H1 (cell line): ENCODE results near the gene MIR17HG. TPM values are rescaled to one million over a fixed set of nuclear protein-coding genes. Genes with fewer than 3 reads are reported as not detected.
"Not testable (repeated sequence)": the region's sequence is repeated elsewhere in the genome, so short reads cannot be mapped to it uniquely, and the experiment has no call there.

Source experiments
- CTCF ChIA-PET: fragments of 300-600 bp; sonication (Branson Sonifier 250); formaldehyde crosslinking; loops from one replicate; lab custom pipeline; 2021; ENCODE audit not compliant: partially characterized antibody; lab: Charles Lee
- POLR2A ChIA-PET: fragments of 300-600 bp; sonication (Branson Sonifier 250); formaldehyde crosslinking; loops from one replicate; lab custom pipeline; 2021; ENCODE audit warnings: inconsistent platforms; ENCODE audit not compliant: partially characterized antibody; lab: Charles Lee
- DNase-seq, 2 experiments: peaks; one replicate each; pipeline versions ENCODE4 v3.0.0 to v3.0.0-alpha.2; 2010 to 2022; ENCODE audit warnings: low spot score in 2 of 2, low read depth in 1 of 2, mixed read lengths in 1 of 2
- FAIRE-seq: peaks from 2 replicates; lab custom pipeline; 2011; peaks lifted over from hg19 to GRCh38; lab: Jason Lieb, UNC
- H2AFZ ChIP-seq: 2 replicates; pipeline ENCODE4 v1.8.1; 2012; ENCODE audit warnings: low read length, inconsistent platforms
- H2AK5ac ChIP-seq: 2 replicates; pipeline ENCODE4 v1.6.1; 2013; ENCODE audit warnings: low read depth, low read length
- H2BK120ac ChIP-seq: replicated peaks from 2 replicates; pipeline ENCODE3; 2013; ENCODE audit warnings: low read depth, low read length, inconsistent platforms
- H2BK12ac ChIP-seq: 2 replicates; pipeline ENCODE4 v1.6.1; 2013; ENCODE audit warnings: low read depth, low read length
- H2BK15ac ChIP-seq: 2 replicates; pipeline ENCODE4 v1.6.1; 2013; ENCODE audit warnings: low read length
- H2BK20ac ChIP-seq: 2 replicates; pipeline ENCODE4 v1.6.1; 2013; ENCODE audit warnings: low read length
- H2BK5ac ChIP-seq: 2 replicates; pipeline ENCODE4 v1.6.1; 2013; ENCODE audit warnings: low read depth, low read length
- H3K14ac ChIP-seq: 2 replicates; pipeline ENCODE4 v1.6.1; 2013; ENCODE audit warnings: inconsistent platforms; ENCODE audit not compliant: insufficient read length
- H3K18ac ChIP-seq: 2 replicates; pipeline ENCODE4 v1.6.1; 2013; ENCODE audit warnings: low read length; ENCODE audit errors: extremely low read depth
- H3K23ac ChIP-seq: 2 replicates; pipeline ENCODE4 v1.6.1; 2013; ENCODE audit warnings: inconsistent platforms; ENCODE audit not compliant: insufficient read length
- H3K23me2 ChIP-seq: 2 replicates; pipeline ENCODE4 v1.6.1; 2013; ENCODE audit warnings: low read depth, low read length
- H3K27ac ChIP-seq: 2 replicates; pipeline ENCODE4 v1.6.1; 2011; ENCODE audit warnings: low read depth, low read length, inconsistent platforms
- H3K27me3 ChIP-seq, 4 experiments: replicated peaks in 1 of 4; 1 replicate in 1 of 4; 2 replicates in 3 of 4; pipeline versions ENCODE4 v1.6.1 to v1.8.1; 2011 to 2013; ENCODE audit warnings: low read length in 3 of 4, mild to moderate bottlenecking in 3 of 4, inconsistent platforms in 2 of 4, mixed read lengths in 2 of 4, moderate library complexity in 1 of 4; ENCODE audit not compliant: control insufficient read depth in 3 of 4, insufficient read depth in 3 of 4; ENCODE audit errors: extremely low read depth in 1 of 4
- H3K36me3 ChIP-seq, 4 experiments: 2 replicates each; pipeline versions ENCODE4 v1.6.1 to v1.8.1; 2011 to 2013; ENCODE audit warnings: mild to moderate bottlenecking in 4 of 4, low read length in 3 of 4, moderate library complexity in 2 of 4, control low read depth in 1 of 4, inconsistent platforms in 1 of 4; ENCODE audit not compliant: insufficient read depth in 4 of 4, control insufficient read depth in 2 of 4
- H3K4ac ChIP-seq: replicated peaks from 2 replicates; pipeline ENCODE3; 2013; ENCODE audit warnings: low read length, low read depth, mixed read lengths, inconsistent platforms; ENCODE audit not compliant: insufficient read length
- H3K4me1 ChIP-seq, 4 experiments: replicated peaks in 1 of 4; 1 replicate in 1 of 4; 2 replicates in 3 of 4; pipeline versions ENCODE4 v1.6.1 to v1.8.1; 2011 to 2013; ENCODE audit warnings: low read length in 3 of 4, inconsistent platforms in 2 of 4, mixed read lengths in 1 of 4; ENCODE audit not compliant: insufficient read depth in 4 of 4, control insufficient read depth in 3 of 4
- H3K4me2 ChIP-seq, 2 experiments: 2 replicates each; pipeline versions ENCODE4 v1.6.1 to v1.8.1; 2011 to 2013; ENCODE audit warnings: low read depth in 2 of 2, low read length in 2 of 2, control low read depth in 1 of 2, inconsistent platforms in 1 of 2, mild to moderate bottlenecking in 1 of 2; ENCODE audit not compliant: insufficient read depth in 1 of 2
- H3K4me3 ChIP-seq, 4 experiments: fragments of 200-600, 300-600 bp in 1 of 4; sonication (generic), shearing (Covaris generic), sonication (Bioruptor Twin) in 1 of 4; 2 replicates each; pipeline versions ENCODE4 v1.5.1 to v1.8.1; 2011 to 2016; ENCODE audit warnings: low read length in 4 of 4, low read depth in 3 of 4, control low read depth in 2 of 4, inconsistent platforms in 2 of 4, mild to moderate bottlenecking in 2 of 4, mixed read lengths in 1 of 4, moderate library complexity in 1 of 4; ENCODE audit not compliant: insufficient read depth in 2 of 4; ENCODE audit errors: extremely low read depth in 1 of 4
- H3K56ac ChIP-seq: replicated peaks from 2 replicates; pipeline ENCODE3; 2013; ENCODE audit warnings: low read depth, mild to moderate bottlenecking, mixed read lengths, low read length, inconsistent platforms; ENCODE audit not compliant: insufficient read length
- H3K79me1 ChIP-seq: 2 replicates; pipeline ENCODE4 v1.6.1; 2013; ENCODE audit warnings: low read depth, low read length, control low read depth
- H3K79me2 ChIP-seq, 2 experiments: 2 replicates each; pipeline versions ENCODE4 v1.6.1 to v1.8.1; 2012 to 2013; ENCODE audit warnings: low read length in 2 of 2, mild to moderate bottlenecking in 2 of 2, inconsistent platforms in 1 of 2; ENCODE audit not compliant: insufficient read depth in 2 of 2, control insufficient read depth in 1 of 2
- H3K9ac ChIP-seq, 4 experiments: replicated peaks in 1 of 4; 1 replicate in 1 of 4; 2 replicates in 3 of 4; pipeline versions ENCODE4 v1.6.1 to v1.8.1; 2011 to 2013; ENCODE audit warnings: low read depth in 3 of 4, low read length in 3 of 4, control low read depth in 2 of 4, mild to moderate bottlenecking in 2 of 4, moderate library complexity in 2 of 4, inconsistent platforms in 1 of 4; ENCODE audit errors: extremely low read depth in 1 of 4
- H3K9me3 ChIP-seq, 2 experiments: 2 replicates each; pipeline versions ENCODE4 v1.6.1 to v1.8.1; 2012 to 2013; ENCODE audit warnings: mild to moderate bottlenecking in 2 of 2, moderate library complexity in 2 of 2, control low read depth in 1 of 2, inconsistent platforms in 1 of 2, low read depth in 1 of 2, low read length in 1 of 2, mixed read lengths in 1 of 2; ENCODE audit not compliant: insufficient read depth in 2 of 2
- H4K20me1 ChIP-seq, 2 experiments: replicated peaks in 1 of 2; 2 replicates each; pipeline versions ENCODE3 to v1.8.1; 2011 to 2013; ENCODE audit warnings: inconsistent platforms in 2 of 2, low read length in 2 of 2, mild to moderate bottlenecking in 1 of 2; ENCODE audit not compliant: insufficient read depth in 2 of 2, control insufficient read depth in 1 of 2
- H4K5ac ChIP-seq: 2 replicates; pipeline ENCODE4 v1.6.1; 2013; ENCODE audit warnings: low read length, low read depth, mixed read lengths, inconsistent platforms; ENCODE audit not compliant: insufficient read length
- H4K8ac ChIP-seq: 2 replicates; pipeline ENCODE4 v1.8.0; 2013; ENCODE audit warnings: mild to moderate bottlenecking, moderate library complexity, low read length, inconsistent platforms; ENCODE audit not compliant: insufficient read depth; ENCODE audit errors: extremely low read depth
- H4K91ac ChIP-seq: replicated peaks from 2 replicates; pipeline ENCODE3; 2013; ENCODE audit warnings: low read length, mixed read lengths, inconsistent platforms; ENCODE audit not compliant: insufficient read length
- WGBS, 2 experiments: shearing (Covaris generic) in 1 of 2; methylation state at CpG; one replicate each; pipeline versions ENCODE4 v1.1.6 to v1.1.7; 2013 to 2015; ENCODE audit warnings: low lambda C conversion rate in 2 of 2, mixed read lengths in 2 of 2, inconsistent platforms in 1 of 2, low coverage in 1 of 2, missing lambda C conversion rate in 1 of 2; ENCODE audit not compliant: insufficient replicate concordance in 2 of 2, insufficient coverage in 1 of 2, insufficient read length in 1 of 2; ENCODE audit errors: extremely low coverage in 1 of 2, missing lambda C conversion rate in 1 of 2; 5-methylcytosine and 5-hydroxymethylcytosine counted together
- polyA plus RNA-seq, 7 experiments: library from polyadenylated mRNA; depleted of rRNA in 3 of 7; stranded (reverse) in 5 of 7; unstranded in 2 of 7; fragments of >200 nt in 5 of 7; fragments of 200-250 nt in 2 of 7; gene quantifications; 1 replicate in 5 of 7; 2 replicates in 1 of 7; 4 replicates in 1 of 7; pipeline versions ENCODE4 v1.2.1 to v1.2.3, GENCODE V29; 2011 to 2013; ENCODE audit warnings: missing spikeins in 2 of 7, mixed read lengths in 2 of 7
- total RNA-seq: library from RNA; stranded (reverse); fragmentation: NEBNext Ultra II Directional; extraction: Animal tissue kit (Norgen Biotek cat#: 25700); gene quantifications from 2 replicates; pipeline ENCODE4 v1.2.1, GENCODE V29; 2021

MIR17HG gene
- total and polyA plus RNA-seq, 2 of the 8 experiments (the other 6 are each of a cell fraction or from before 2014, with no cell fraction given), result 11.5 to 36.9 TPM

DNA sequence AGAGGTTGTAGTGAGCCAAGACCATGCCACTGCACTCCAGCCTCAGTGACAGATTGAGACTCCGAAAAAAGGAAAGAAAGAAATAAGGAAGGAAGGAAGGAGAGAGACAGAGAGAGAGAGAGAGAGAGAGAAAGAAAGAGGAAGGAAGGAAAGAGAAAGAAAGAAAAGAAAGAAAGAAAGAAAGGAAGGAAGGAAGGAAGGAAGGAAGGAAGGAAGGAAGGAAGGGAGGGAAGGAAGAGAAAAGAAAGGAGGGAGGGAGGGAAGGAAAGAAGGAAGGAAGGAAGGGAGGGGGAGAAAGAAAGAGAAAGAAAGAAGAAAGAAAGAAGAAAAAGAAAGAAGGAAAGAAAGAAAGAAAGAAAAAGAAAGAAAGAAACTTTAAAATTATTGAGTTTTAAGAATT is 26.5 kb upstream of the MIR17HG start:
- H4K8ac ChIP-seq, H2BK12ac ChIP-seq, H4K20me1 ChIP-seq, H2BK15ac ChIP-seq, H3K79me2 ChIP-seq, H3K4me1 ChIP-seq, H2BK120ac ChIP-seq, H2AK5ac ChIP-seq, H3K36me3 ChIP-seq, H4K91ac ChIP-seq, H3K27ac ChIP-seq, H3K23ac ChIP-seq, H3K9ac ChIP-seq, FAIRE-seq, H3K56ac ChIP-seq, H3K27me3 ChIP-seq, H3K4me2 ChIP-seq, H3K4ac ChIP-seq, H2BK5ac ChIP-seq, H3K23me2 ChIP-seq, H3K18ac ChIP-seq, H3K4me3 ChIP-seq, H3K14ac ChIP-seq, H3K9me3 ChIP-seq, H2AFZ ChIP-seq, H4K5ac ChIP-seq, H3K79me1 ChIP-seq, DNase-seq, H2BK20ac ChIP-seq: not testable (repeated sequence)
- CTCF ChIA-PET, result interaction anchor here (1.2 to 1.9 kb wide), 2 partner anchors 13 to 159 kb away, joined by 3 to 10 read pairs; no protein-coding TSS in a partner anchor
- WGBS, 2 experiments, result 78% methylated on average over 1 of the region's 1 CpG; no CpG with 5 or more reads in 1 of the 2 experiments
- POLR2A ChIA-PET, result interaction anchor here (2.8 kb wide), 1 partner anchor 26 kb away, joined by 10 read pairs; the partner anchor contains the start of gene MIR17HG
